Measurements from ENCODE around the gene PTPN7. TPM values are rescaled to one million over a fixed set of nuclear protein-coding genes. Genes with fewer than 3 reads are reported as not detected.

The PTPN7 gene
- total and polyA plus RNA-seq, 2 experiments from 2014 or later = 0.41 TPM; not detected in 1

DNA sequence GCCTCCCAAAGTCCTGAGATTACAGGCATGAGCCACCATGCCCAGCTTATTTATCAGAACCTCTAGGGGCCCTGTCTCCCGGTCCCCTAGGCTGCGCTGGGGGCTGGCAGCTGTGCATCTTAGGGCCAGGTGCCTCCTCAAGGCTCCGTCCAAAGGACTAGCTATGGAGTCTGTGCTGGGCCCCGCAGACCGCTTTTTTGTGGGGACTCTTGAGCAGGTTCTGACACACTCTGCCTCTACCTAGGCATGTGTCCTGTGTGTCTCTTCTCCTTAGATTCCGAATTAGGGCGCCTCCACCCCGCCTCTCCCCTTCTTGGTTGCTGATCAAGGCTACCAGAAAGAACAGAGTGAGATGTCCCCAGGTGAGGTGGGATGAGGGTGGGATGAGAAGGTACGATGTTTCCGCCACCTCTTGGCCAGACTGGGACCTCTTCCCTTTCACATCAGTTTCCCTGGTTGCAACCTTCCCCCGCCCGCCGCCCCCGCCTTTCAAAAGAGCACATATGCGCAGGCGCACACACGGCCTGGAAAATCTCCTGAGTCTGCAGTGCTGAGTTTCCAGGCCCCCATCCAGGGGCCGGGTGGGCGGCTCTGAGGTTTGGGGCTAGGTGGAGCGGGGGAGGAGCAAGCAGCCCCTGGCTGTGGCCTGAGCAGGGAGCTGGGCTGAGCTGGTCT lies 5.0 kb upstream of the PTPN7 start:
- no peak for DNase-seq (ENCODE audit: low spot score)
- Histone ChIP-seq H3K4me3 (no peak overlapping the region), H3K27ac (no peak overlapping the region), H2AFZ (no peak overlapping the region), H3K36me3 (replicated peaks; ENCODE audit: insufficient read depth, low read depth) (no peaks in the 10 kb centered on the region), H3K4me2 (no peak overlapping the region), H3K9me2 (replicated peaks; ENCODE audit: insufficient read depth) (no peaks in the 10 kb centered on the region), H3K79me2 (no peaks in the 10 kb centered on the region), H4K20me1 (ENCODE audit: insufficient read depth, poor library complexity, severe bottlenecking) (no peaks in the 10 kb centered on the region), H3K4me1 (ENCODE audit: insufficient read depth) (peaks cover 13% of the 10 kb centered on the region), H3K27me3 (no peaks in the 10 kb centered on the region), H3K9me3 (ENCODE audit: low read depth) (no peaks in the 10 kb centered on the region)
- TF ChIP-seq EZH2phosphoT487 (IDR thresholded peaks at IDR 0.05; ENCODE audit: low read depth, severe bottlenecking, unreplicated experiment) = no peak
- TF ChIP-seq, protein P1, sequence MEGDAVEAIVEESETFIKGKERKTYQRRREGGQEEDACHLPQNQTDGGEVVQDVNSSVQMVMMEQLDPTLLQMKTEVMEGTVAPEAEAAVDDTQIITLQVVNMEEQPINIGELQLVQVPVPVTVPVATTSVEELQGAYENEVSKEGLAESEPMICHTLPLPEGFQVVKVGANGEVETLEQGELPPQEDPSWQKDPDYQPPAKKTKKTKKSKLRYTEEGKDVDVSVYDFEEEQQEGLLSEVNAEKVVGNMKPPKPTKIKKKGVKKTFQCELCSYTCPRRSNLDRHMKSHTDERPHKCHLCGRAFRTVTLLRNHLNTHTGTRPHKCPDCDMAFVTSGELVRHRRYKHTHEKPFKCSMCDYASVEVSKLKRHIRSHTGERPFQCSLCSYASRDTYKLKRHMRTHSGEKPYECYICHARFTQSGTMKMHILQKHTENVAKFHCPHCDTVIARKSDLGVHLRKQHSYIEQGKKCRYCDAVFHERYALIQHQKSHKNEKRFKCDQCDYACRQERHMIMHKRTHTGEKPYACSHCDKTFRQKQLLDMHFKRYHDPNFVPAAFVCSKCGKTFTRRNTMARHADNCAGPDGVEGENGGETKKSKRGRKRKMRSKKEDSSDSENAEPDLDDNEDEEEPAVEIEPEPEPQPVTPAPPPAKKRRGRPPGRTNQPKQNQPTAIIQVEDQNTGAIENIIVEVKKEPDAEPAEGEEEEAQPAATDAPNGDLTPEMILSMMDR (IDR thresholded peaks at IDR 0.05; ENCODE audit: poor library complexity) = no peak
- TF ChIP-seq EZH2 (IDR thresholded peaks at IDR 0.05; ENCODE audit: borderline replicate concordance) = no peak
- WGBS (ENCODE audit: low lambda C conversion rate, missing lambda C conversion rate) = 90% methylated on average over 20 of the region's 20 CpGs

DNA sequence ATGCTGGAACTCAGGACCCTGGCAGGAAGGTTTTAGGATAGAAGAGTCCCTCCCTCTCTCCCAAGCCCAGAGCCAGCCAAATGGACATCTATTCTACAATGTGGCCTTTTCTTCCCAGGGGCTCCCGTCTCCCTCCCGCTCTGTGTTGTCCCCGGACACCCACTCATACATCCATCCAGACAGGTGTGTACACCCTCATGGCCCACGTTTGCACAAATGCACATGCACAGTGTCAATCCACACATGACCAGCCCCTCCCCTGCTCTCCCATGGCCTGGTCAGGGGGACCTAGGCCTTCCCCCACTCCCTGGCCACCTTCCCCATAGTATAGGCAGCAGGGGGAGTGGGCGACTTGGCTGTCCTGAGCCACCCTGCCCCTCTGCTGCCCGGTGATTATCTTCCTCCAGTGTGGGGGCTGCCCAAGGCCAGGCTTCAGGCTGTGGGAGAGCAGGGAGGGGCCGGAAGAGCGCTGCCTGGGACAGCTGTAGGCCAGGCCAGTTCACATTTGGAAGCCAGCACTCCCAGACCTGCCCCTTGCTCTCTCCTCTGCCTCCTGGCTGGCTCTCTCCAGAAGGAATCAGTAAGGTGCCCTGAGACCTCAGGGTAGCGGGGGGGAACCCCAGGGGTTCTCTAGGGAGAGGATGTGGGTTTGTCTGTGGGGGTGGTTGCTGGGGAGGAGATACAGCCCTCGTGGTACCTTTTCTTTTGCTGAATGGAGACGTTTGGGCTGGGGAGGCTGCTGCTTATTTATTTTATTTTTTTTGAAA lies 4.1 kb upstream of the PTPN7 start:
- H3K4me1 ChIP-seq (ENCODE audit: insufficient read depth) = peaks cover 13% of the 10 kb centered on the region
- H3K4me3 ChIP-seq = no peak overlapping the region
- H3K36me3 ChIP-seq (replicated peaks; ENCODE audit: insufficient read depth, low read depth) = no peaks in the 10 kb centered on the region
- H3K27ac ChIP-seq = no peak overlapping the region
- no peaks in the 10 kb centered on the region for H3K9me3 ChIP-seq (ENCODE audit: low read depth)
- TF ChIP-seq EZH2phosphoT487 (IDR thresholded peaks at IDR 0.05; ENCODE audit: low read depth, severe bottlenecking, unreplicated experiment) (no peak), EZH2 (IDR thresholded peaks at IDR 0.05; ENCODE audit: borderline replicate concordance) (no peak)
- TF ChIP-seq, protein P1 (IDR thresholded peaks at IDR 0.05; ENCODE audit: poor library complexity) = no peak
- DNase-seq (ENCODE audit: low spot score) = no peak
- no peaks in the 10 kb centered on the region for H3K79me2 ChIP-seq
- no peaks in the 10 kb centered on the region for H4K20me1 ChIP-seq (ENCODE audit: insufficient read depth, poor library complexity, severe bottlenecking)
- no peak overlapping the region for H2AFZ ChIP-seq
- H3K27me3 ChIP-seq = no peaks in the 10 kb centered on the region
- 81% methylated on average over 11 of the region's 11 CpGs for WGBS (ENCODE audit: low lambda C conversion rate, missing lambda C conversion rate)
- H3K9me2 ChIP-seq (replicated peaks; ENCODE audit: insufficient read depth) = no peaks in the 10 kb centered on the region
- H3K4me2 ChIP-seq = no peak overlapping the region

DNA sequence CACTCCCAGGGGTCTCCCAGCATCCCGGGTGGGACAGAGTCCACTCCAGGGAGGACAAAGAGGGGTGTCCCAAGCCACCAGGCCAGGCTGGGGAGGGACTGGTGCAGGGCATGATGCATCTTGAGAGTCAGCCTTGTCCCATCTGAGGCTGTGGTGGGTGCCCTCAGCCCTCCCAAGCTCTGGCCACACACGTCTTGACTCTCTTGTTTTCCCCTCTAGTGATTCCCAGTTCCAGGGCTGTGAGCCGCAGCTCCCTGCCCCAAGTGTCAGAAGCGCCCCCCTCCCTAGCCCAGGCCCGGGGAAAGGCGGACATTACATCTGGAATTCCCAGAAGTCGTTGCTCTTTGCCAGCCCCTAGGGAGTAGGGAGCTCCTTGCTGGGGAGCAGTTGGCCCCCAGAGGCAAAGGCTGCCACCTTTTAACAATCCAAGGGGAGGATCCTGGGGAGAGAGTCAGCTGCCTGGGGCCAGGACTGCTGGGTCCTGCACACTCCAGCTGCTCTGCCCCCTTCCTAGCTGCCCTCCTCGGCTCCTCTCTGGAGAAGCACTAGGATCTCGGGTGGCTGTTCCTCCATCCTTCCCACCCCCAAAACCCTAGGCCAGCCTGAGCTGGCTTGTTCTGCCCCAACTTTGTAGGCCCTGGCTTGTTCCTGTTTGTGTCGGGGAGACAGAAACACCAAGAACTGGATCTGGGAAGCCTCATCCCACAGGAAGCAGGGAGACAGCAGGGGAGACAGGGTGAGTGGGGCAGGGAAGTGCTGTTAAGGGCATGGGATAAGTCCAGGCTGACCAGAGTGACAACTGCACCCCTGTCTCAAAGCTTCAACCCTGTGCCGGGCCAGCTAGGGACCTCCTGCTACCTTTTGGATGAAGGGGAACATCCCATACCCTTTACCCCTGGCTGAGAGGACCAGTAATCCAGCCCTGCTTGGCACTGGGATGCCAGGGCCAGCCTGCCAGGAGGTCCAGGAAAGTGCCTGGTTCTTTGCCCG lies 3.2 kb upstream of the PTPN7 start:
- Histone ChIP-seq H2AFZ (no peak overlapping the region), H3K4me2 (no peak overlapping the region), H3K36me3 (replicated peaks; ENCODE audit: insufficient read depth, low read depth) (no peaks in the 10 kb centered on the region), H3K4me1 (ENCODE audit: insufficient read depth) (peaks cover 13% of the 10 kb centered on the region), H3K4me3 (no peak overlapping the region), H3K27ac (no peak overlapping the region), H3K79me2 (no peaks in the 10 kb centered on the region), H3K9me2 (replicated peaks; ENCODE audit: insufficient read depth) (no peaks in the 10 kb centered on the region), H3K27me3 (no peaks in the 10 kb centered on the region), H4K20me1 (ENCODE audit: insufficient read depth, poor library complexity, severe bottlenecking) (no peaks in the 10 kb centered on the region), H3K9me3 (ENCODE audit: low read depth) (no peaks in the 10 kb centered on the region)
- DNase-seq (ENCODE audit: low spot score) = no peak
- TF ChIP-seq, protein P1 (IDR thresholded peaks at IDR 0.05; ENCODE audit: poor library complexity) = no peak
- no peak for TF ChIP-seq EZH2 (IDR thresholded peaks at IDR 0.05; ENCODE audit: borderline replicate concordance)
- no peak for TF ChIP-seq EZH2phosphoT487 (IDR thresholded peaks at IDR 0.05; ENCODE audit: low read depth, severe bottlenecking, unreplicated experiment)
- 77% methylated on average over 12 of the region's 12 CpGs for WGBS (ENCODE audit: low lambda C conversion rate, missing lambda C conversion rate)
